ENCODE results near the gene ZBTB42.

DNA sequence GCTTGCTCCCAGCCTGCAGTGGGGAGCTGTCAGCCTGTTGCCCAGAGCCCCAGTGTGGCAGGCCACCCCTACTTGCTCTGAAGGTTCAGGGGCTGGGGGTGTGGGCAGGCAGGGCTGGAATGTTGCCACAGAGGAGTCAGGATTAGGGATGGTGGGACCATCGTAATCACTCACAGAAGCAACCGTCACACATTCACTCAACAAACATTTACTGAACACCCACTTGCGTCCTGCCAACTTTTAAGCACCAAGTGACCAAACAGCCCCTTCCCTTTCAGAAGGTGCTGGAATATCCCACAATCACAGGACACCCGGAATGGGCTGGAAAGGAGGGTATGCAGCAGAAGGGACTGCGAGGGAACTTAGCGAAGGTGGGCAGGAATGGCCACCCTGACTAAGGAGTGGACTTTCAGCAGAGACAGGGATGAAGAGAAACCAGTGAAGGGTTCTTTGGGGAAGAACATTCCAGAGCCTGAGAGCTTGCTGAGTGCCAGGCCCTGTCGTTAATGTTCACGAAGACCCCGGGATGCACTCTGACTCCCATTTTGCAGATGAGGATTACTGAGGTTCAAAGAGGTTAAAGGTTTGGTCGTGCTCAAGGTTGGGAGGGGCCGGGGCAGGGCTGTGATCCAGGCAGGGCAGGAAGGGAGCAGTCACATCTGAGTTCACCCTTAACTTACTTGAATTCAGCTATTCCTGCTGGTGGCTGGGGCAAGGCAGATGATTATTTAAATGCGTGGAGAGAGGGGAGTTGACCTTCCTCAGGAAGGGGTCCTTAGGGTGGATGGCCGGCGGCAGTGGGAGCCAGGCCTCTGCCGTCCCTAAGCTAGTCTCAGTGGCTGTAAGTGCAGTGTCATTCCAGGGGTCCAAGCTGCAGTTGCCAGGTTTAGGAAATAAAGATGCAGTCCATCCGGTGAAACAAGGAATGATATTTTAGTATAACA, 2.3 kb upstream of the ZBTB42 start:
- TF ChIP-seq EZH2 (IDR thresholded peaks at IDR 0.05): no peak
- TF ChIP-seq POLR2AphosphoS5 (IDR thresholded peaks at IDR 0.05; ENCODE audit: borderline replicate concordance, low read depth, low read length): no peak
- no peak for TF ChIP-seq FOXP2 (optimal IDR thresholded peaks at IDR 0.05; ENCODE audit: control extremely low read depth, extremely low read length, insufficient read depth)

Data from SK-N-MC (cell line).